ENCODE measurements around the gene HLA-B.

DNA sequence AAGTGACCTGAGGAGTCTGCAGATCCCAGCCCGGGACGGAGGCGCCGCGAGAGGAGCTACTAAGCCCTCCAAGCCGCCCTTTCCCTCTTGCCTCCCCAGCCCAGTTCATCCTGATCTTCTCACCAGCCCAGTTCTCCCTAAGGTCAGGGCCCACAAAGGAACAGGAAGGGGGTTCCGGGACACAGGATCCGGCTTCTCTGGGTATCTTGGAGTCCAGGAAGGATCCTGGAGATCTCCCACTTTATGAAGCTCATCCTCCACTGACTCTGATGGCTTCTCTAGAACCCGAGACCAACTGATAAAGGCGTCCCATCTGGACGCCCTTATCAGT lies 48.2 kb downstream of the HLA-B start:
- no peak for TF ChIP-seq POLR2A (IDR thresholded peaks at IDR 0.05; ENCODE audit: low read depth, low read length)
- no peak for TF ChIP-seq POLR2AphosphoS5 (IDR thresholded peaks at IDR 0.05; ENCODE audit: low read depth, low read length)
- TF ChIP-seq PAX5 (IDR thresholded peaks at IDR 0.05; ENCODE audit: insufficient read depth, low read length, severe bottlenecking): no peak
- TF ChIP-seq SPI1 (IDR thresholded peaks at IDR 0.05; ENCODE audit: low read depth, low read length): no peak
- TF ChIP-seq TAF1 (IDR thresholded peaks at IDR 0.05; ENCODE audit: low read depth, low read length): no peak
